ENCODE data around the gene CKS1B.

DNA sequence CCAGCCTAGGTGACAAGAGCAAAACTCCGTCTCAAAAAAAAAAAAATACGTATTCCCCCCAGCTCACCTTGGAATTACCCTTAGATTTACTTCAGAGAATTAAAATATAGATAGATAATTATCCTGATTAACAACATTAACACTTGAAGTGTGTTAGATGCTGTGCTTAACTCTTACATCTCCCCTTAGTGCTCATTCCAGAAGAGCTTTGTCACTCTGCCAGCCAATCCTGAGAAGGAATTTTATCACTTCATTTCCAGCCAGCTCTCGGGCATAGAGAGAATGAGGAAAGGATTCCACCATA is 2.3 kb upstream of the CKS1B start:
- TF ChIP-seq, protein P1, sequence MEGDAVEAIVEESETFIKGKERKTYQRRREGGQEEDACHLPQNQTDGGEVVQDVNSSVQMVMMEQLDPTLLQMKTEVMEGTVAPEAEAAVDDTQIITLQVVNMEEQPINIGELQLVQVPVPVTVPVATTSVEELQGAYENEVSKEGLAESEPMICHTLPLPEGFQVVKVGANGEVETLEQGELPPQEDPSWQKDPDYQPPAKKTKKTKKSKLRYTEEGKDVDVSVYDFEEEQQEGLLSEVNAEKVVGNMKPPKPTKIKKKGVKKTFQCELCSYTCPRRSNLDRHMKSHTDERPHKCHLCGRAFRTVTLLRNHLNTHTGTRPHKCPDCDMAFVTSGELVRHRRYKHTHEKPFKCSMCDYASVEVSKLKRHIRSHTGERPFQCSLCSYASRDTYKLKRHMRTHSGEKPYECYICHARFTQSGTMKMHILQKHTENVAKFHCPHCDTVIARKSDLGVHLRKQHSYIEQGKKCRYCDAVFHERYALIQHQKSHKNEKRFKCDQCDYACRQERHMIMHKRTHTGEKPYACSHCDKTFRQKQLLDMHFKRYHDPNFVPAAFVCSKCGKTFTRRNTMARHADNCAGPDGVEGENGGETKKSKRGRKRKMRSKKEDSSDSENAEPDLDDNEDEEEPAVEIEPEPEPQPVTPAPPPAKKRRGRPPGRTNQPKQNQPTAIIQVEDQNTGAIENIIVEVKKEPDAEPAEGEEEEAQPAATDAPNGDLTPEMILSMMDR (conservative IDR thresholded peaks at IDR 0.05 in 1 of 2, IDR thresholded peaks at IDR 0.05 in 1 of 2; ENCODE audit: extremely low read depth in 1 of 2, insufficient read depth in 1 of 2, low read depth in 1 of 2, low read length in 2 of 2): no peak
- no peak for TF ChIP-seq EZH2 (IDR thresholded peaks at IDR 0.05; ENCODE audit: borderline replicate concordance, low read length)

Measured in mammary epithelial cell (primary cell).